K562 (cell line): ENCODE results near the gene CCDC117. TPM values are rescaled to one million over a fixed set of nuclear protein-coding genes. Genes with fewer than 3 reads are reported as not detected.

Experiments used
- ARHGAP35 ChIP-seq: fragments of 450-650 bp; IDR thresholded peaks from 2 replicates; pipeline ENCODE4 v1.6.1; 2018; ENCODE audit not compliant: partially characterized antibody
- BMI1 ChIP-seq: fragments of 150-350 bp; IDR thresholded peaks from 2 replicates; pipeline ENCODE4 v1.6.1; 2014; ENCODE audit warnings: low read length
- BRCA1 ChIP-seq, 2 experiments: fragments of 450-650 bp in 1 of 2; sonication (generic) in 1 of 2; formaldehyde crosslinking in 1 of 2; IDR thresholded peaks; 2 replicates each; pipeline versions ENCODE4 v1.5.0 to v1.6.1; 2017 to 2020; ENCODE audit warnings: mild to moderate bottlenecking in 1 of 2, missing genetic modification reagents in 1 of 2
- C11orf30 ChIP-seq: fragments of 450-650 bp; IDR thresholded peaks from 2 replicates; pipeline ENCODE4 v1.6.1; 2016; ENCODE audit warnings: low read depth, mild to moderate bottlenecking
- CBX5 ChIP-seq: IDR thresholded peaks from 2 replicates; pipeline ENCODE4 v1.6.1; 2014; ENCODE audit warnings: low read depth, borderline replicate concordance
- DLX4 ChIP-seq: fragments of 250-450 bp; sonication (Bioruptor Pico); IDR thresholded peaks from 2 replicates; pipeline ENCODE4 v1.6.1; 2021; ENCODE audit warnings: mild to moderate bottlenecking
- DNMT1 ChIP-seq: fragments of 450-650 bp; IDR thresholded peaks from 2 replicates; pipeline ENCODE4 v1.6.1; 2016; ENCODE audit warnings: antibody characterized with exemption, mild to moderate bottlenecking
- MAX ChIP-seq: sonication (generic); formaldehyde crosslinking; IDR thresholded peaks from 2 replicates; pipeline ENCODE4 v1.9.0; 2022; ENCODE audit warnings: mild to moderate bottlenecking, missing genetic modification reagents
- MCM2 ChIP-seq: fragments of 450-650 bp; IDR thresholded peaks from 2 replicates; pipeline ENCODE4 v1.6.1; 2017; ENCODE audit warnings: low read depth, mild to moderate bottlenecking
- MXI1 ChIP-seq: IDR thresholded peaks from 2 replicates; pipeline ENCODE4 v1.6.1; 2011; ENCODE audit warnings: low read depth, mild to moderate bottlenecking, improper control_type of control experiment, low read length
- NR3C1 ChIP-seq: sonication (generic); formaldehyde crosslinking; IDR thresholded peaks from 2 replicates; pipeline ENCODE4 v1.8.1; 2022; ENCODE audit warnings: missing genetic modification reagents
- RBM25 ChIP-seq: fragments of 200-400 bp; formaldehyde crosslinking; IDR thresholded peaks from 2 replicates; pipeline ENCODE4 v1.6.1; 2018; ENCODE audit warnings: low read length, low read depth, moderate library complexity; ENCODE audit not compliant: severe bottlenecking
- SIRT6 ChIP-seq: IDR thresholded peaks from one replicate; pipeline ENCODE4 v1.6.1; 2012; ENCODE audit warnings: low read depth, mild to moderate bottlenecking, control low read depth, inconsistent platforms, low read length, moderate library complexity
- TBL1XR1 ChIP-seq, 2 experiments: IDR thresholded peaks; 2 replicates each; pipeline ENCODE4 v1.6.1; 2012; ENCODE audit warnings: improper control_type of control experiment in 2 of 2, low read length in 2 of 2, mild to moderate bottlenecking in 1 of 2
- ZC3H8 ChIP-seq: fragments of 450-650 bp; IDR thresholded peaks from 2 replicates; pipeline ENCODE4 v1.6.1; 2017
- ZNF695 ChIP-seq: fragments of 450-650 bp; formaldehyde crosslinking; IDR thresholded peaks from 2 replicates; pipeline ENCODE4 v1.4.0; 2020; ENCODE audit warnings: mild to moderate bottlenecking, moderate library complexity
- polyA plus RNA-seq, 8 experiments: library from polyadenylated mRNA; depleted of rRNA in 4 of 8; stranded (reverse) in 5 of 8; unstranded in 3 of 8; fragments of >200 nt; fragmentation: Nextera tagmentation in 2 of 8; fragmentation: Illumina TruSeq in 1 of 8; extraction: Ambion mirVana in 2 of 8; extraction: Trizol in 1 of 8; gene quantifications; 2 replicates each; pipeline versions ENCODE4 v1.2.1 to v1.2.3, GENCODE V29; 2011 to 2014; ENCODE audit warnings: inconsistent platforms in 1 of 8, missing spikeins in 1 of 8
- total RNA-seq, 7 experiments: library from RNA; depleted of rRNA in 6 of 7; stranded (reverse); fragments of >200 nt in 6 of 7; fragmentation: Illumina TruSeq in 2 of 7; extraction: Trizol in 2 of 7; gene quantifications; 2 replicates each; pipeline versions ENCODE4 v1.2.1 to v1.2.3, GENCODE V29; 2011 to 2021; ENCODE audit warnings: low replicate concordance in 1 of 7
- TF ChIP-seq, protein P1 (sequence below): sonication (generic); formaldehyde crosslinking; IDR thresholded peaks from 2 replicates; pipeline ENCODE4 v1.8.0; 2023; ENCODE audit warnings: mild to moderate bottlenecking, missing genetic modification reagents
- TF ChIP-seq, protein P2 (sequence below): fragments of 150-350 bp; IDR thresholded peaks from 2 replicates; pipeline ENCODE4 v1.6.1; 2014; ENCODE audit warnings: low read depth, mild to moderate bottlenecking, low read length, borderline replicate concordance
- TF ChIP-seq, protein P3 (sequence below): fragments of 450-650 bp; IDR thresholded peaks from 2 replicates; pipeline ENCODE4 v1.7.0; 2016; ENCODE audit warnings: borderline replicate concordance

Gene CCDC117
- total and polyA plus RNA-seq, 9 of the 15 experiments (the other 6 are each of a cell fraction or from before 2014, with no cell fraction given): 5.7 to 23.3 (median 15.8) TPM

- TF ChIP-seq, protein P1, sequence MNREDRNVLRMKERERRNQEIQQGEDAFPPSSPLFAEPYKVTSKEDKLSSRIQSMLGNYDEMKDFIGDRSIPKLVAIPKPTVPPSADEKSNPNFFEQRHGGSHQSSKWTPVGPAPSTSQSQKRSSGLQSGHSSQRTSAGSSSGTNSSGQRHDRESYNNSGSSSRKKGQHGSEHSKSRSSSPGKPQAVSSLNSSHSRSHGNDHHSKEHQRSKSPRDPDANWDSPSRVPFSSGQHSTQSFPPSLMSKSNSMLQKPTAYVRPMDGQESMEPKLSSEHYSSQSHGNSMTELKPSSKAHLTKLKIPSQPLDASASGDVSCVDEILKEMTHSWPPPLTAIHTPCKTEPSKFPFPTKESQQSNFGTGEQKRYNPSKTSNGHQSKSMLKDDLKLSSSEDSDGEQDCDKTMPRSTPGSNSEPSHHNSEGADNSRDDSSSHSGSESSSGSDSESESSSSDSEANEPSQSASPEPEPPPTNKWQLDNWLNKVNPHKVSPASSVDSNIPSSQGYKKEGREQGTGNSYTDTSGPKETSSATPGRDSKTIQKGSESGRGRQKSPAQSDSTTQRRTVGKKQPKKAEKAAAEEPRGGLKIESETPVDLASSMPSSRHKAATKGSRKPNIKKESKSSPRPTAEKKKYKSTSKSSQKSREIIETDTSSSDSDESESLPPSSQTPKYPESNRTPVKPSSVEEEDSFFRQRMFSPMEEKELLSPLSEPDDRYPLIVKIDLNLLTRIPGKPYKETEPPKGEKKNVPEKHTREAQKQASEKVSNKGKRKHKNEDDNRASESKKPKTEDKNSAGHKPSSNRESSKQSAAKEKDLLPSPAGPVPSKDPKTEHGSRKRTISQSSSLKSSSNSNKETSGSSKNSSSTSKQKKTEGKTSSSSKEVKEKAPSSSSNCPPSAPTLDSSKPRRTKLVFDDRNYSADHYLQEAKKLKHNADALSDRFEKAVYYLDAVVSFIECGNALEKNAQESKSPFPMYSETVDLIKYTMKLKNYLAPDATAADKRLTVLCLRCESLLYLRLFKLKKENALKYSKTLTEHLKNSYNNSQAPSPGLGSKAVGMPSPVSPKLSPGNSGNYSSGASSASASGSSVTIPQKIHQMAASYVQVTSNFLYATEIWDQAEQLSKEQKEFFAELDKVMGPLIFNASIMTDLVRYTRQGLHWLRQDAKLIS (CRISPR knock-in tag): peak; percentile 68; the same call in 1 of the 2 replicates
- TF ChIP-seq DLX4 (CRISPR knock-in tag) (no peak), MCM2 (no peak), C11orf30 (no peak), CBX5 (no peak), SIRT6 (no peak), MAX (CRISPR knock-in tag) (peak; percentile 33), TBL1XR1 (IDR thresholded peaks at IDR 0.05; ENCODE audit: low read length in 2 of 2) (peak in 1 of 2 experiments; percentile 25; a peak in 1 of 4 replicates), ARHGAP35 (no peak), MXI1 (peak; percentile 47; the same call in 1 of the 2 replicates), ZC3H8 (no peak), NR3C1 (no peak), DNMT1 (no peak), RBM25 (peak; percentile 98), BMI1 (no peak), BRCA1 (IDR thresholded peaks at IDR 0.05) (no peak), BRCA1 (CRISPR knock-in tag; IDR thresholded peaks at IDR 0.05) (no peak), ZNF695 (no peak)
- TF ChIP-seq, protein P2, sequence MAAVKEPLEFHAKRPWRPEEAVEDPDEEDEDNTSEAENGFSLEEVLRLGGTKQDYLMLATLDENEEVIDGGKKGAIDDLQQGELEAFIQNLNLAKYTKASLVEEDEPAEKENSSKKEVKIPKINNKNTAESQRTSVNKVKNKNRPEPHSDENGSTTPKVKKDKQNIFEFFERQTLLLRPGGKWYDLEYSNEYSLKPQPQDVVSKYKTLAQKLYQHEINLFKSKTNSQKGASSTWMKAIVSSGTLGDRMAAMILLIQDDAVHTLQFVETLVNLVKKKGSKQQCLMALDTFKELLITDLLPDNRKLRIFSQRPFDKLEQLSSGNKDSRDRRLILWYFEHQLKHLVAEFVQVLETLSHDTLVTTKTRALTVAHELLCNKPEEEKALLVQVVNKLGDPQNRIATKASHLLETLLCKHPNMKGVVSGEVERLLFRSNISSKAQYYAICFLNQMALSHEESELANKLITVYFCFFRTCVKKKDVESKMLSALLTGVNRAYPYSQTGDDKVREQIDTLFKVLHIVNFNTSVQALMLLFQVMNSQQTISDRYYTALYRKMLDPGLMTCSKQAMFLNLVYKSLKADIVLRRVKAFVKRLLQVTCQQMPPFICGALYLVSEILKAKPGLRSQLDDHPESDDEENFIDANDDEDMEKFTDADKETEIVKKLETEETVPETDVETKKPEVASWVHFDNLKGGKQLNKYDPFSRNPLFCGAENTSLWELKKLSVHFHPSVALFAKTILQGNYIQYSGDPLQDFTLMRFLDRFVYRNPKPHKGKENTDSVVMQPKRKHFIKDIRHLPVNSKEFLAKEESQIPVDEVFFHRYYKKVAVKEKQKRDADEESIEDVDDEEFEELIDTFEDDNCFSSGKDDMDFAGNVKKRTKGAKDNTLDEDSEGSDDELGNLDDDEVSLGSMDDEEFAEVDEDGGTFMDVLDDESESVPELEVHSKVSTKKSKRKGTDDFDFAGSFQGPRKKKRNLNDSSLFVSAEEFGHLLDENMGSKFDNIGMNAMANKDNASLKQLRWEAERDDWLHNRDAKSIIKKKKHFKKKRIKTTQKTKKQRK: no peak
- TF ChIP-seq, protein P3, sequence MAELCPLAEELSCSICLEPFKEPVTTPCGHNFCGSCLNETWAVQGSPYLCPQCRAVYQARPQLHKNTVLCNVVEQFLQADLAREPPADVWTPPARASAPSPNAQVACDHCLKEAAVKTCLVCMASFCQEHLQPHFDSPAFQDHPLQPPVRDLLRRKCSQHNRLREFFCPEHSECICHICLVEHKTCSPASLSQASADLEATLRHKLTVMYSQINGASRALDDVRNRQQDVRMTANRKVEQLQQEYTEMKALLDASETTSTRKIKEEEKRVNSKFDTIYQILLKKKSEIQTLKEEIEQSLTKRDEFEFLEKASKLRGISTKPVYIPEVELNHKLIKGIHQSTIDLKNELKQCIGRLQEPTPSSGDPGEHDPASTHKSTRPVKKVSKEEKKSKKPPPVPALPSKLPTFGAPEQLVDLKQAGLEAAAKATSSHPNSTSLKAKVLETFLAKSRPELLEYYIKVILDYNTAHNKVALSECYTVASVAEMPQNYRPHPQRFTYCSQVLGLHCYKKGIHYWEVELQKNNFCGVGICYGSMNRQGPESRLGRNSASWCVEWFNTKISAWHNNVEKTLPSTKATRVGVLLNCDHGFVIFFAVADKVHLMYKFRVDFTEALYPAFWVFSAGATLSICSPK: no peak
Measured at GRCh38 chr22:28800308-28801041, 28.0 kb downstream of the CCDC117 start, which contains the start of gene XBP1 (continued).
